ACC112 (cell line): ENCODE data around the gene STK11.

Experiments
- H2AFZ ChIP-seq: fragments of 200-600 bp; sonication (generic); one replicate; pipeline ENCODE4 v1.6.0; 2017; ENCODE audit warnings: antibody characterized with exemption, low read length; ENCODE audit not compliant: unreplicated experiment
- H3K27ac ChIP-seq: fragments of 200-600 bp; sonication (generic); 2 replicates; pipeline ENCODE4 v1.5.1; 2014; ENCODE audit warnings: low read depth, mild to moderate bottlenecking, antibody characterized with exemption, low read length, moderate library complexity
- H3K27me3 ChIP-seq: fragments of 200-600 bp; sonication (generic); 2 replicates; pipeline ENCODE4 v1.6.1; 2014; ENCODE audit warnings: mild to moderate bottlenecking, antibody characterized with exemption, low read length, moderate library complexity, mixed read lengths; ENCODE audit not compliant: insufficient read depth
- H3K36me3 ChIP-seq: fragments of 200-600 bp; sonication (generic); 2 replicates; pipeline ENCODE4 v1.6.1; 2016; ENCODE audit warnings: mild to moderate bottlenecking, antibody characterized with exemption, low read length, moderate library complexity, mixed read lengths; ENCODE audit not compliant: insufficient read depth
- H3K4me1 ChIP-seq: fragments of 200-600 bp; sonication (generic); one replicate; pipeline ENCODE4 v1.6.1; 2016; ENCODE audit warnings: low read length, mixed read lengths; ENCODE audit not compliant: insufficient read depth, unreplicated experiment, control insufficient read depth
- H3K4me3 ChIP-seq: fragments of 200-600 bp; sonication (generic); 2 replicates; pipeline ENCODE4 v1.5.1; 2014; ENCODE audit warnings: mild to moderate bottlenecking, low read depth, low read length
- H3K79me2 ChIP-seq: fragments of 200-600 bp; sonication (generic); one replicate; pipeline ENCODE4 v1.6.0; 2016; ENCODE audit warnings: low read length; ENCODE audit not compliant: control insufficient read depth, unreplicated experiment, insufficient read depth

Gene STK11

GRCh38 chr19:1214299-1214861 is 8.8 kb downstream of the STK11 start:
- Histone ChIP-seq H3K79me2 (peaks cover 40% of the 10 kb centered on the region), H3K4me1 (peaks cover 5% of the 10 kb centered on the region), H3K27ac (no peak overlapping the region), H2AFZ (no peak overlapping the region), H3K36me3 (no peaks in the 10 kb centered on the region), H3K27me3 (no peaks in the 10 kb centered on the region), H3K4me3 (no peak overlapping the region)

GRCh38 chr19:1214862-1215731 is 9.5 kb downstream of the STK11 start:
- H3K4me1 ChIP-seq, result peaks cover 5% of the 10 kb centered on the region
- H3K27ac ChIP-seq, result no peak overlapping the region
- H3K36me3 ChIP-seq, result no peaks in the 10 kb centered on the region
- H3K27me3 ChIP-seq, result no peaks in the 10 kb centered on the region
- H3K4me3 ChIP-seq, result no peak overlapping the region
- no peak overlapping the region for H2AFZ ChIP-seq
- H3K79me2 ChIP-seq, result peaks cover 33% of the 10 kb centered on the region

DNA sequence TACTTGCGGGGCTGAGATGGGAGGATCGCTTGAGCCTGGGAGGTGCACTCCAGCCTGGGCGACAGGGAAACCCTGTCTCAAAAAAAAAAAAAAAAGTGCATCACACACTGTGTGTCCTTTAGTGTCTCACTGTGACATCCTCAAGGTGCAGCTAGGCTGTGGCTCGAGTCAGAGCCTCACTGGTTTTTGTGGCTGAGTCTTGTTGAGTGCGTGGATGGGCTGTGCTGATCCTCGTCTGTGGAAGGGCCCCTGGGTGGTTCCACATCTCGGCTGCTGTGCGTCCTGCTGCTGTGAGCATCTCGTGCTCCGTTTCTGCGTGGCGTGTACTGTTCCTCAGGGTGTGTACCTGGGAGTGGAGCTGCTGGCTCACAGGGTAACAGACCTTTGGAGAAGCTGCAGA is 11.2 kb downstream of the STK11 start:
- H3K4me3 ChIP-seq, result no peak overlapping the region
- no peaks in the 10 kb centered on the region for H3K27me3 ChIP-seq
- H3K4me1 ChIP-seq, result peaks cover 5% of the 10 kb centered on the region
- no peaks in the 10 kb centered on the region for H3K36me3 ChIP-seq
- H3K27ac ChIP-seq, result no peak overlapping the region
- H3K79me2 ChIP-seq, result peaks cover 25% of the 10 kb centered on the region
- no peak overlapping the region for H2AFZ ChIP-seq

- Histone ChIP-seq H3K36me3 (no peaks in the 10 kb centered on the region), H3K4me3 (no peak overlapping the region), H3K79me2 (peaks cover 22% of the 10 kb centered on the region), H3K27ac (no peak overlapping the region), H3K27me3 (no peaks in the 10 kb centered on the region), H3K4me1 (peaks cover 5% of the 10 kb centered on the region), H2AFZ (no peak overlapping the region)
Observed at GRCh38 chr19:1217366-1217765, 11.8 kb downstream of the STK11 start.

- H2AFZ ChIP-seq, result no peak overlapping the region
- H3K4me1 ChIP-seq, result peaks cover 4% of the 10 kb centered on the region
- no peaks in the 10 kb centered on the region for H3K36me3 ChIP-seq
- no peak overlapping the region for H3K4me3 ChIP-seq
- H3K27ac ChIP-seq, result no peak overlapping the region
- no peaks in the 10 kb centered on the region for H3K27me3 ChIP-seq
- H3K79me2 ChIP-seq, result peaks cover 18% of the 10 kb centered on the region
Observed at GRCh38 chr19:1218751-1219567, 13.4 kb downstream of the STK11 start.

DNA sequence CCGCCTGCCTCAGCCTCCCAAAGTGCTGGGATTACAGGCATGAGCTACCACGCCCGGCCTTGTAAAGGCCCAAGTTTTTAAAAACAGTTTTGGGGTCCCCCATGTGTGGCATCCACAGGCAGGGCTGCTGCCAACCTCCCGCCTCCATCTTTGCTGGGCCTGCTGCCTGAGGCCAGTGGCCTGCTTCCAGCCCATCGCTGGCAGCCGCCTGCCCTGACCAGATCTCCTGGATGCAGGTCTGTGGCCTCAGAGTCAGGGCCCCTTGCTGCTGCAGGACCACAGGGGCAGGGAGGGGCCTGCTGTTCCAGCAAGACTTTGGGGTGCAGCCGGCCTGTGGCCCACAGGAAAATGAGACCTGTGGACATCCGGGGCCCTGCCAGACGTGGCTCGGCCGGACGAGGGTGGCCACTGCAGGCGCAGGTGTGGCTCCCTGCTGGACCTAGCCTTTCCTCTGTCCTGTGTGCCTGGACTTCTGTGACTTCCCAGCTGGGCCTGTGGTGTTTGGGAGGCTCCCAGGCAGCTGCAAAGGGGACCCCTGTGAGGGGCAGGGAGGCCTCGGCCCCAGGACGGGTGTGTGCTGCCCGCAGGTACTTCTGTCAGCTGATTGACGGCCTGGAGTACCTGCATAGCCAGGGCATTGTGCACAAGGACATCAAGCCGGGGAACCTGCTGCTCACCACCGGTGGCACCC is 14.4 kb downstream of the STK11 start:
- Histone ChIP-seq H3K36me3 (no peaks in the 10 kb centered on the region), H3K4me3 (no peak overlapping the region), H3K79me2 (peaks cover 10% of the 10 kb centered on the region), H3K4me1 (peaks cover 2% of the 10 kb centered on the region), H3K27ac (no peak overlapping the region), H2AFZ (no peak overlapping the region), H3K27me3 (no peaks in the 10 kb centered on the region)

DNA sequence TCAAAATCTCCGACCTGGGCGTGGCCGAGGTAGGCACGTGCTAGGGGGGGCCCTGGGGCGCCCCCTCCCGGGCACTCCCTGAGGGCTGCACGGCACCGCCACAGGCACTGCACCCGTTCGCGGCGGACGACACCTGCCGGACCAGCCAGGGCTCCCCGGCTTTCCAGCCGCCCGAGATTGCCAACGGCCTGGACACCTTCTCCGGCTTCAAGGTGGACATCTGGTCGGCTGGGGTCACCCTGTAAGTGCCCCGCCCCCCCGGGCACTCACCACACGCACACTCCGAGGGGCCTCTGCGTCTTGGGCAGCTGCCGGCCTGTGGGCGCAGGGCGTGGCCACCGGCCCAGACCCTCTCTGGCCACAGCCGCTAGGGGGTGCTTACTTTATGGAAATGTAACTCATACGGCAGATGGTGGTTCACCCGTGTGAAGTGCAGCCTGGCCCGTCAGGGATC is 14.9 kb downstream of the STK11 start:
- Histone ChIP-seq H3K4me3 (no peak overlapping the region), H2AFZ (no peak overlapping the region), H3K27ac (no peak overlapping the region), H3K79me2 (peaks cover 7% of the 10 kb centered on the region), H3K36me3 (no peaks in the 10 kb centered on the region), H3K4me1 (peaks cover 2% of the 10 kb centered on the region), H3K27me3 (no peaks in the 10 kb centered on the region)

GRCh38 chr19:1220976-1221903 is 15.7 kb downstream of the STK11 start:
- H3K79me2 ChIP-seq, result peaks cover 7% of the 10 kb centered on the region
- no peak overlapping the region for H3K27ac ChIP-seq
- no peak overlapping the region for H3K4me3 ChIP-seq
- no peak overlapping the region for H2AFZ ChIP-seq
- no peaks in the 10 kb centered on the region for H3K27me3 ChIP-seq
- no peaks in the 10 kb centered on the region for H3K36me3 ChIP-seq
- no peaks in the 10 kb centered on the region for H3K4me1 ChIP-seq

GRCh38 chr19:1221904-1222255 is 16.3 kb downstream of the STK11 start:
- H3K27me3 ChIP-seq, result no peaks in the 10 kb centered on the region
- no peaks in the 10 kb centered on the region for H3K36me3 ChIP-seq
- no peaks in the 10 kb centered on the region for H3K4me1 ChIP-seq
- H3K79me2 ChIP-seq, result peaks cover 5% of the 10 kb centered on the region
- H2AFZ ChIP-seq, result no peak overlapping the region
- H3K4me3 ChIP-seq, result no peak overlapping the region
- no peak overlapping the region for H3K27ac ChIP-seq
